Head of caudate nucleus (tissue), 42 donors: ENCODE measurements around the gene SYPL1.

Experiments
- DNase-seq, 42 donors: peaks; one replicate each; pipeline versions ENCODE4 v3.0.0 to v3.0.0-alpha.2; 2020 to 2021; ENCODE audit warnings: mixed read lengths in 7 of 42
- intact Hi-C: fragments of 100-400 bp; cut with DNase I; formaldehyde crosslinking; loops from one replicate; pipeline ENCODE4 v1.15.0; 2022

Gene SYPL1

GRCh38 chr7:106045586-106045985, 66.5 kb downstream of the SYPL1 start:
- intact Hi-C loops: loop anchor here (10.0 kb wide), 1 partner anchor 281 kb away; no protein-coding TSS in a partner anchor
- no peak for DNase-seq

GRCh38 chr7:106045139-106045538, 67.0 kb downstream of the SYPL1 start:
- no peak for DNase-seq
- intact Hi-C loops: loop anchor here (10.0 kb wide), 1 partner anchor 280 kb away; no protein-coding TSS in a partner anchor

- no peak for DNase-seq
Measured at GRCh38 chr7:106042196-106042611, 69.9 kb downstream of the SYPL1 start.

GRCh38 chr7:106041140-106041717, 70.9 kb downstream of the SYPL1 start:
- intact Hi-C loops: loop anchor here (5.0 to 10.0 kb wide), 2 partner anchors 276 to 389 kb away; no protein-coding TSS in a partner anchor
- DNase-seq: peak in 9 of 42 donors; percentile 20 to 59 (median 33)

More at GRCh38 chr7:106042196-106042611, 69.9 kb downstream of the SYPL1 start:
- intact Hi-C loops: loop anchor here (5.0 to 10.0 kb wide), 2 partner anchors 277 to 390 kb away; no protein-coding TSS in a partner anchor
